ENCODE measurements around the gene LAMB4. TPM values are rescaled to one million over a fixed set of nuclear protein-coding genes. Genes with fewer than 3 reads are reported as not detected.
A peak's percentile ranks its signal among the peaks of the same experiment; 100 is the strongest.

LAMB4 gene
- polyA plus RNA-seq, 1 donor: 0.42 TPM

DNA sequence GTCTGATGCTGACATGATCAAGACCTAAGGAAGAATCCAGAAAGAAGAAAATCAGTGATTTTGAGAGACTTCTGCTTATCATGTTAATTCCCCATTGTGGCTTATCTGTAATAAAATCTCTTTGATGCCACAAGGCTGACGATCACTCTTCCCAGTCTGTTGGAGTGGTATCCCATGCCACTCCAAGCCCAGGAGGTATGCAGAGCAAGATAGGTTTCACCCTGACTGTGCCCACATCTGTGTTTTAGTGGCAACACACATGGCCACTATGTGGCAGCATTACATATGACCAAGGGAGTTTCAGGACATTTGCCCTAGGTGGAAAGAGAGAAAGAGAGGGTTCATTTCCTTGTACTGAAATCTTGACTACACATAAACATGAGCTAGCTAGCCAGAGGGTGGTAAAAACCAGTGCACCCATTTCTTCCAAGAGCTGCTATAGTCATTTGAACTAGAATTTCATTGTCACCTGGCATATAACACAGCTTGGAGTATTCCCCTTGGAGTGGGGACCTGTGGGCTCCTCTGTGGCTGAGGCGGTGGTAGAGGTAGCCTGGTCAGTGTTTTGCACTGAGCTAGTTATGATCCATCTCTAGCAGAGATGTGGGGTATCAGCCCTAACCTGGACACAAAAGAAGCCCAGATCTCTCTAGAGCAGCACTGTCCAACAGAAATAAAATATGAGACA, 20.8 kb downstream of the LAMB4 start:
- Histone ChIP-seq H3K36me3 (ENCODE audit: control insufficient read depth, insufficient read depth, low read length) (no peaks in the 10 kb centered on the region), H3K27me3 (ENCODE audit: control insufficient read depth, insufficient read depth, low read length) (no peaks in the 10 kb centered on the region), H3K9me3 (ENCODE audit: control insufficient read depth, low read depth, low read length) (no peaks in the 10 kb centered on the region), H3K27ac (ENCODE audit: low read length) (peak overlapping the region; percentile 45), H3K4me1 (ENCODE audit: control insufficient read depth, insufficient read depth, low read length) (peaks cover 12% of the 10 kb centered on the region), H3K4me3 (ENCODE audit: low read length) (no peak overlapping the region)
- peak; percentile 35 to 69 for DNase-seq
- no CpG with 5 or more reads among the region's 2 CpGs for WGBS (ENCODE audit: insufficient coverage, low lambda C conversion rate)

DNA sequence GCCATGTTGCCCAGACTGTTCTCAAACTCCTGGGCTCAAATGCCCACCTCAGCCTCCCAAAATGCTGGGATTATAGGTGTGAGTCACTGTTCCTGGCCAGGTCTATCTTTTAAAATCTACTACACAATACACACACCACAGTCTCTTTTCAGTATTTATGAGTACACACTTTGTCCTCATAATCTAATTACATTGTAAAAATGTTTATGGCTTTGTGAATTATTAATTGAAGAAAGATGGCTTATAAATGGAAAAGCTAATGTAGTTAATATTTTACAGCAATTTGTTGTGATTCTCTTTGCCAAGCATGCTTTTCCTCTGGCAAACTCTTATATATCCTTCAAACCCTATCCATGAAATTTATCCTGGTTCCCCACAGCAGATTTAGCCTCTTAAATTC, 22.0 kb downstream of the LAMB4 start:
- Histone ChIP-seq H3K36me3 (ENCODE audit: control insufficient read depth, insufficient read depth, low read length) (no peaks in the 10 kb centered on the region), H3K27me3 (ENCODE audit: control insufficient read depth, insufficient read depth, low read length) (no peaks in the 10 kb centered on the region)

DNA sequence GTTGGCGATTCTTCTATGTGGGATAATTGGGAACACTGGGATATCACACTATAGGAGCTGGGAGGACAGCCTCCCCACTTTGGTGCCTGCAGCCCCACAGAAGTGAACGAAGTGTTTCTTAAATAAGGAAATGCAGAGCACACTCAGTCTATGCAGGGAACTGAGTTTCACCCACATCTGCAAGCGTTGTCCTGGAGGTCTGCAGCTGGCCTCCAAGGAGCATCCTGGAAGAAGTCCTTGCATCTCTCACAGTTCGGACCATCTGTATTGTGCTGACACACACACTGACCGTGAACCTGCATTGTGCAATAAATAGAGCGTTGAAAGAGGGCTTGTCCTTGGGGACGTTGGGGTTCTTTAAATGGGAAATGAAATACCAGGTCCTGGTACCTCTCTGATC, 25.8 kb downstream of the LAMB4 start:
- DNase-seq: no peak
- no peaks in the 10 kb centered on the region for H3K27me3 ChIP-seq (ENCODE audit: control insufficient read depth, insufficient read depth, low read length)
- no peak overlapping the region for H3K27ac ChIP-seq (ENCODE audit: low read length)

More for the DNA sequence above, 22.0 kb downstream of the LAMB4 start:
- DNase-seq: peak in 1 of 2 donors; percentile 70
- no peak overlapping the region for H3K4me3 ChIP-seq (ENCODE audit: low read length)
- H3K4me1 ChIP-seq (ENCODE audit: control insufficient read depth, insufficient read depth, low read length): peaks cover 12% of the 10 kb centered on the region
- H3K9me3 ChIP-seq (ENCODE audit: control insufficient read depth, low read depth, low read length): no peaks in the 10 kb centered on the region
- no peak overlapping the region for H3K27ac ChIP-seq (ENCODE audit: low read length)

DNA sequence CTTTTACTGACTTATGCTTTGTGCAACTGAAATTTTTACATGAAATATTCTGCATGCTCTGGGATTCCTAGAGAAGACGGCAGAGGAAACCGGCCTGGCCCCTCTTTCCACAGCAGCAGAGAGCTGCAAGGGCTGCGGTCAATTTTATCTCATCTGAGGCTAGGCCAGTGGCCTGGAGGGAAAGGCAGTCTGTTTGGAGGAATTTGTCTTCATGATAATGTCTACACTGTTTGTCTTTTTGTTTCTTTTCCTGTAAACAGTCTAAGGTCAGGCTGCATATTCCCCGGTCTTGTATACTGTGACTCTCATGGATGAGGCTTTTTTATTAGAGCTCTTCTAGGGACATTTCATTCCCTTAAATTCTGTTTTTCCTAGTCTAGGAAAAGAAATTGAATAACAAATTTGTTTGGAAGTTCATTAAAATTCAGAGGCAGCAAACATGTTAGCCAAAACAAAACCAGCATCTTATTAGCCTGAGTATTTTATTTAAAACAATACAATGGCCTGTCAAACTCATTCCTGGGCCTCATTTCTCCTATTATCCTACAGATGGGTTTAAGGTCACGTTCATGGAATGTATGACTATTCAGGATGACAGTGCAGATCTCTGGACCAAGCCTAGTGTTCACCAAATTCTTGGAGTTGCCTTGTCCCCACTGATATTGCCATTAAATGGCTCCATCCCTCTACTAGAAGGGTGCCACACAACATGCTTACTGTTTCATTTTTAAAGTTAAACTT, 26.4 kb downstream of the LAMB4 start:
- Histone ChIP-seq H3K4me3 (ENCODE audit: low read length) (no peak overlapping the region), H3K27ac (ENCODE audit: low read length) (no peak overlapping the region), H3K4me1 (ENCODE audit: control insufficient read depth, insufficient read depth, low read length) (peaks cover 5% of the 10 kb centered on the region), H3K36me3 (ENCODE audit: control insufficient read depth, insufficient read depth, low read length) (no peaks in the 10 kb centered on the region), H3K27me3 (ENCODE audit: control insufficient read depth, insufficient read depth, low read length) (no peaks in the 10 kb centered on the region), H3K9me3 (ENCODE audit: control insufficient read depth, low read depth, low read length) (no peaks in the 10 kb centered on the region)
- no peak for DNase-seq
- no CpG with 5 or more reads among the region's 5 CpGs for WGBS (ENCODE audit: insufficient coverage, low lambda C conversion rate)

More for the DNA sequence above, 25.8 kb downstream of the LAMB4 start:
- no CpG with 5 or more reads among the region's 7 CpGs for WGBS (ENCODE audit: insufficient coverage, low lambda C conversion rate)
- Histone ChIP-seq H3K9me3 (ENCODE audit: control insufficient read depth, low read depth, low read length) (no peaks in the 10 kb centered on the region), H3K36me3 (ENCODE audit: control insufficient read depth, insufficient read depth, low read length) (no peaks in the 10 kb centered on the region), H3K4me3 (ENCODE audit: low read length) (no peak overlapping the region), H3K4me1 (ENCODE audit: control insufficient read depth, insufficient read depth, low read length) (peaks cover 10% of the 10 kb centered on the region)

DNA sequence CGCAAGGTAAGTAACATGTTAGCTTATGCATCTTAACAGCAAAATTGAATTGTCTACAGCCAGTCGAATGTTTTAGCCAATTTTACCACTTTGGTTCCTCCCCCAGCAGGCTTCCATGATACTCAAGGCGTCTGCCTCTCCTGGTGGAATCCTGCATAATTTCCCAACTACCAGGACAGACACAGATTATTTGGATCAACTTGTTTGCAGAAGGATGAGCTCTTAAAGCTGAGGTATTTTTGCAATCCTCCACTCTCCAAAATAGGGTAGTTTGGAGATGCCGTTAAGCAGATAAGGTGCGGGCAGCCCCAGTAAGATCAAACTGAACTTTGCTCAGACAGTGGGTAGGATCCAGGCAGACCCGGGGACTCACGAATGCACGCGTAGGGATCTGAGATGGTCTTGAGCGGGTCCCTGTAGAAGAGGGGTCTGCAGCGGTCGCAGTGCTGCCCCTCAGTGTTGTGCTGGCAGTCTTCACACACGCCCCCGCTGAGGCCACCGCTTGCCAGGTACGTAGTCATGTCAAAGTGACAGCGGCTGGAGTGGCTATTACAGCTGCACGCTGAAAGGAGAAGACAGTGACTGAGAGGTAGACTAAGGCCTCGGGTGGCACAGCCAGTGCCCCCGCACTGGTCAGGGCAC, 27.4 kb downstream of the LAMB4 start:
- Histone ChIP-seq H3K9me3 (ENCODE audit: control insufficient read depth, low read depth, low read length) (no peaks in the 10 kb centered on the region), H3K36me3 (ENCODE audit: control insufficient read depth, insufficient read depth, low read length) (no peaks in the 10 kb centered on the region), H3K27ac (ENCODE audit: low read length) (no peak overlapping the region), H3K27me3 (ENCODE audit: control insufficient read depth, insufficient read depth, low read length) (no peaks in the 10 kb centered on the region), H3K4me1 (ENCODE audit: control insufficient read depth, insufficient read depth, low read length) (peaks cover 1% of the 10 kb centered on the region), H3K4me3 (ENCODE audit: low read length) (no peak overlapping the region)
- no peak for DNase-seq
- 100% methylated on average over 1 of the region's 20 CpGs for WGBS (ENCODE audit: insufficient coverage, low lambda C conversion rate)

DNA sequence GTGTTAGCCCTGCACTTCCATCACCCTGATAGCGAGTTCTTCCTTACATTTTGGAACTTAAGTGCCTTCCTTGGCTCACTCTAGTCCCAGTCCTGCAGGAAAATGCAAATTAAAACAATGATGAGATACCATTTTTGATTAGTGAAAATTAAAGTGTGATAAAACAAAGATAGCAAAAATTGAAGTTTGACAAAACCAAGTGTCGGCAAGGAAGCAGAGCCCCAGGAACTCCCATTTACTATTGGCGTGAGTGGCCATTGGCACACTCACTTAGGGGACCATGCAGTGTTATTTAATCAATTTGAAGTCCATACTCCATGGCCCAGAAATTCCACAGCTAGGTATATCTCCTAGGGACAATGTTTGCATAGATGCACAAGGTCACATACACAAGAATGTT, 28.4 kb downstream of the LAMB4 start:
- Histone ChIP-seq H3K36me3 (ENCODE audit: control insufficient read depth, insufficient read depth, low read length) (no peaks in the 10 kb centered on the region), H3K4me3 (ENCODE audit: low read length) (no peak overlapping the region), H3K9me3 (ENCODE audit: control insufficient read depth, low read depth, low read length) (no peaks in the 10 kb centered on the region), H3K27me3 (ENCODE audit: control insufficient read depth, insufficient read depth, low read length) (no peaks in the 10 kb centered on the region), H3K4me1 (ENCODE audit: control insufficient read depth, insufficient read depth, low read length) (no peaks in the 10 kb centered on the region), H3K27ac (ENCODE audit: low read length) (no peak overlapping the region)
- 83% methylated on average over 1 of the region's 3 CpGs for WGBS (ENCODE audit: insufficient coverage, low lambda C conversion rate)
- no peak for DNase-seq

DNA sequence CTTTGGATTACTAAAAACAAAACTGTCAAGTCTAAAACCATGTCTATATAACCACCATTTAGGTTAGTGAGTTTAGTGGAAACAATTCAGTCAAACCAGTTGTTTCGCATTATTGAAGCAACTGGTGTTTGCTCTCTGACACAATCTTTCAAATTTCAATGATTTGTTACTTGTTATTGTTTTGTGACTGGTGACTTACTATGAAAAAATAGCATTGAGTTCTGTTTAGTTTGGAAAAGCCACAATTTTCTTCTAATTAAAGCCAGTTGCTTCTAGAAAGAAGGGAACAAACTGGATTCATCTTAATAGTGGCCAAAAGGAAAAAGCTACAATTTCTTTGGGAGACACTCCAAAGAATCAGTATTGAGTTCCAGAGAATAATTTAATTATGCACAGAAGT, 30.4 kb downstream of the LAMB4 start:
- WGBS (ENCODE audit: insufficient coverage, low lambda C conversion rate): no CpG with 5 or more reads among the region's 1 CpG
- DNase-seq: no peak
- H3K27me3 ChIP-seq (ENCODE audit: control insufficient read depth, insufficient read depth, low read length): no peaks in the 10 kb centered on the region
- no peak overlapping the region for H3K4me3 ChIP-seq (ENCODE audit: low read length)
- H3K9me3 ChIP-seq (ENCODE audit: control insufficient read depth, low read depth, low read length): no peaks in the 10 kb centered on the region
- peaks cover 10% of the 10 kb centered on the region for H3K4me1 ChIP-seq (ENCODE audit: control insufficient read depth, insufficient read depth, low read length)
- no peak overlapping the region for H3K27ac ChIP-seq (ENCODE audit: low read length)
- no peaks in the 10 kb centered on the region for H3K36me3 ChIP-seq (ENCODE audit: control insufficient read depth, insufficient read depth, low read length)

DNA sequence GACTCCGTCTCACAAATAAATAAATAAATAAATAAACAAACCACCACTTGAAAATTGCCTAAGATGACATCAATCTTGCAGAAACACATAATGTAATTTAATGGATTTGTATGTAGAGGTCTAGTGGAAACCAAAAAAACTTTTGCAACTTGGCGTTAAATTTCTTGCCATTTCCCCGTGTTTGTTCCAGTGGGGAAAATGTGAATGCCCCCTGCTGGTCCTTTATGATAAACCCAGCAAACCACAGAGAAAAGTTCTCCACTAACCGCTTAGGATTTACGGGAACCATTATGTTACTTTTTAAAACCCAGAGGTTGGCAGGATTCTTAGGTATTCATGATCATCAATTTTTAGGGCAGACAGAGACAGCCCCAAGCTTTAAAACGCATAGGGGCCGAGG, 32.5 kb downstream of the LAMB4 start:
- H3K27ac ChIP-seq (ENCODE audit: low read length): no peak overlapping the region
- H3K4me3 ChIP-seq (ENCODE audit: low read length): no peak overlapping the region
- H3K4me1 ChIP-seq (ENCODE audit: control insufficient read depth, insufficient read depth, low read length): peaks cover 15% of the 10 kb centered on the region
- no peaks in the 10 kb centered on the region for H3K27me3 ChIP-seq (ENCODE audit: control insufficient read depth, insufficient read depth, low read length)
- no peaks in the 10 kb centered on the region for H3K9me3 ChIP-seq (ENCODE audit: control insufficient read depth, low read depth, low read length)
- WGBS (ENCODE audit: insufficient coverage, low lambda C conversion rate): 75% methylated on average over 2 of the region's 7 CpGs
- H3K36me3 ChIP-seq (ENCODE audit: control insufficient read depth, insufficient read depth, low read length): no peaks in the 10 kb centered on the region
- no peak for DNase-seq

DNA sequence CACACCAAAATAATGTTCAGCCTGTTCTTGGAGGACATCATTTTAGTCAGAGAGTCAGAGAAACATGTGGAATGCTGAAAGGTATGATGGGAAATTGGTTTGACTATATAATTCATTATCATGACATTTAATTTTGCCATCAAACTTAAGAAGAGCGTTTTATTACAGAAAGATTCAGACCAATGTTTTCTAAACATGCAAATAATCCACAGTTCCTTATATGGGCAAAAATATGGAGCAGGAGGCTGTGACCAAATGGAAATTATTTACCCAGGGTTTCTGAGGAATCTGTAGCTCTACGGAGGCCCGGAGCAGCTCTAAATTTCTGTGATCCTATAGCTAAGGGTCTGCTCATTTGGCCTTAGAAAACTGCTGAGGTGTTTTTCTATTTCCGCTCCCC, 33.2 kb downstream of the LAMB4 start:
- no peak for DNase-seq
- H3K27ac ChIP-seq (ENCODE audit: low read length): no peak overlapping the region
- peaks cover 15% of the 10 kb centered on the region for H3K4me1 ChIP-seq (ENCODE audit: control insufficient read depth, insufficient read depth, low read length)
- no CpG with 5 or more reads among the region's 4 CpGs for WGBS (ENCODE audit: insufficient coverage, low lambda C conversion rate)
- H3K27me3 ChIP-seq (ENCODE audit: control insufficient read depth, insufficient read depth, low read length): no peaks in the 10 kb centered on the region
- H3K9me3 ChIP-seq (ENCODE audit: control insufficient read depth, low read depth, low read length): no peaks in the 10 kb centered on the region
- H3K4me3 ChIP-seq (ENCODE audit: low read length): no peak overlapping the region
- no peaks in the 10 kb centered on the region for H3K36me3 ChIP-seq (ENCODE audit: control insufficient read depth, insufficient read depth, low read length)

DNA sequence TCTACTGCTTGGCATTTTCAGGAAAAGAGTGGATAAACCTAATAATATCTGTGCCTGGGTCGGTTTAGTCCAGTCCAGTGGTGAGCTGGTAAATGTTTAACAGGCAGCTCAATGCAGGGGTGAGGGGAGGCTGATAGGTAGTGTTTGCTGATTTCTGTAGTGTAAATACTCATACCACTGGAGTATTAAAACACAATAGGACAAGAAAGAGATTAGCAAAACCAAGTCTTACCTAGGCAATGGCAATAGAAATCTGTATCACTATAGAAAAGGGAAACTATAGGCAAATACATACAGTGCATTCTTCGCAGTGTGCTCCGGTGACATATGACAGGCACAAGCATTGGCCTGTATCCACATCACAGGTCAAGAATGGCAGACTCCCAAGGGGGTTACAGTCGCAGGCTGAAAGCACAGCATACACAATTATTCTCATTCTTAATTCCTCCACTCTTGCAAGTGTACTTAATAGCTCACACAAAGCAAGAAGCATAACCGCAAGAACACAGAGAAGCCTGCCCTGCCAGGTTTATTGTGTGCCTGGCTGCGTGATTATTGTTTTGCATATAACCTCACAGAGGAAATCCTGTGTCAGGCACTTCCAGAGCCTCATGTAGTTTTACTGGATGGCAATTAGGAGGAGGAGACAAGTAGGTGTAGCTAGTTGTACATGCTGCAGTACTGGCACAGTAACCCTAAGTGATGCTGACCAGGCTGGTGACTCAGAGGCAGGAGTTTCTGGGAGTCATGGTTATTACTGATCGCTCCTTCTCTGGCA, 35.0 kb downstream of the LAMB4 start:
- 20% methylated on average over 1 of the region's 7 CpGs for WGBS (ENCODE audit: insufficient coverage, low lambda C conversion rate)
- Histone ChIP-seq H3K4me1 (ENCODE audit: control insufficient read depth, insufficient read depth, low read length) (peaks cover 15% of the 10 kb centered on the region), H3K27me3 (ENCODE audit: control insufficient read depth, insufficient read depth, low read length) (no peaks in the 10 kb centered on the region), H3K9me3 (ENCODE audit: control insufficient read depth, low read depth, low read length) (no peaks in the 10 kb centered on the region), H3K36me3 (ENCODE audit: control insufficient read depth, insufficient read depth, low read length) (no peaks in the 10 kb centered on the region), H3K4me3 (ENCODE audit: low read length) (no peak overlapping the region), H3K27ac (ENCODE audit: low read length) (peak overlapping the region; percentile 76)
- DNase-seq: peak; percentile 68 to 85
